WERI-Rb-1 (cell line): ENCODE data around the gene ASPSCR1.

Experiments
- DNase-seq: peaks from one replicate; pipeline ENCODE4 v3.0.0-alpha.2; 2020
- H3K27ac ChIP-seq: fragments of 250-450 bp; sonication (Bioruptor Pico); 2 replicates; pipeline ENCODE4 v1.5.1; 2020; ENCODE audit warnings: mild to moderate bottlenecking, moderate library complexity
- H3K27me3 ChIP-seq: fragments of 250-450 bp; sonication (Bioruptor Pico); 2 replicates; pipeline ENCODE4 v1.5.1; 2021; ENCODE audit warnings: mild to moderate bottlenecking, low read depth, moderate library complexity; ENCODE audit not compliant: insufficient read depth, severe bottlenecking
- H3K36me3 ChIP-seq: fragments of 250-450 bp; sonication (Bioruptor Pico); 2 replicates; pipeline ENCODE4 v1.5.1; 2020; ENCODE audit warnings: mild to moderate bottlenecking, moderate library complexity
- H3K4me3 ChIP-seq: 2 replicates; pipeline ENCODE4 v1.5.1; 2011; ENCODE audit warnings: low read depth, mild to moderate bottlenecking, control low read depth, low read length
- H3K9me3 ChIP-seq: fragments of 250-450 bp; sonication (Bioruptor Pico); 2 replicates; pipeline ENCODE4 v1.5.1; 2021; ENCODE audit warnings: mild to moderate bottlenecking, moderate library complexity; ENCODE audit not compliant: severe bottlenecking
- TF ChIP-seq, protein P1 (sequence below): IDR thresholded peaks from 2 replicates; pipeline ENCODE4 v1.5.1; 2011; ENCODE audit warnings: low read depth, mild to moderate bottlenecking, control low read depth, inconsistent platforms, low read length

The ASPSCR1 gene

GRCh38 chr17:82022981-82023446, 45.6 kb downstream of the ASPSCR1 start, which contains the start of gene LRRC45:
TSS of gene LRRC45 (plus strand) at chr17:82023305. CDS start at chr17:82023644, 339 bp downstream.
- H3K36me3 ChIP-seq: peaks cover 30% of the 10 kb centered on the region
- H3K27ac ChIP-seq: peak within 1 kb of the TSS; percentile 72
- no peaks in the 10 kb centered on the region for H3K27me3 ChIP-seq
- peak; percentile 100 for DNase-seq
- TF ChIP-seq, protein P1, sequence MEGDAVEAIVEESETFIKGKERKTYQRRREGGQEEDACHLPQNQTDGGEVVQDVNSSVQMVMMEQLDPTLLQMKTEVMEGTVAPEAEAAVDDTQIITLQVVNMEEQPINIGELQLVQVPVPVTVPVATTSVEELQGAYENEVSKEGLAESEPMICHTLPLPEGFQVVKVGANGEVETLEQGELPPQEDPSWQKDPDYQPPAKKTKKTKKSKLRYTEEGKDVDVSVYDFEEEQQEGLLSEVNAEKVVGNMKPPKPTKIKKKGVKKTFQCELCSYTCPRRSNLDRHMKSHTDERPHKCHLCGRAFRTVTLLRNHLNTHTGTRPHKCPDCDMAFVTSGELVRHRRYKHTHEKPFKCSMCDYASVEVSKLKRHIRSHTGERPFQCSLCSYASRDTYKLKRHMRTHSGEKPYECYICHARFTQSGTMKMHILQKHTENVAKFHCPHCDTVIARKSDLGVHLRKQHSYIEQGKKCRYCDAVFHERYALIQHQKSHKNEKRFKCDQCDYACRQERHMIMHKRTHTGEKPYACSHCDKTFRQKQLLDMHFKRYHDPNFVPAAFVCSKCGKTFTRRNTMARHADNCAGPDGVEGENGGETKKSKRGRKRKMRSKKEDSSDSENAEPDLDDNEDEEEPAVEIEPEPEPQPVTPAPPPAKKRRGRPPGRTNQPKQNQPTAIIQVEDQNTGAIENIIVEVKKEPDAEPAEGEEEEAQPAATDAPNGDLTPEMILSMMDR: no peak
- peak within 1 kb of the TSS; percentile 86 for H3K4me3 ChIP-seq
- no peaks in the 10 kb centered on the region for H3K9me3 ChIP-seq

DNA sequence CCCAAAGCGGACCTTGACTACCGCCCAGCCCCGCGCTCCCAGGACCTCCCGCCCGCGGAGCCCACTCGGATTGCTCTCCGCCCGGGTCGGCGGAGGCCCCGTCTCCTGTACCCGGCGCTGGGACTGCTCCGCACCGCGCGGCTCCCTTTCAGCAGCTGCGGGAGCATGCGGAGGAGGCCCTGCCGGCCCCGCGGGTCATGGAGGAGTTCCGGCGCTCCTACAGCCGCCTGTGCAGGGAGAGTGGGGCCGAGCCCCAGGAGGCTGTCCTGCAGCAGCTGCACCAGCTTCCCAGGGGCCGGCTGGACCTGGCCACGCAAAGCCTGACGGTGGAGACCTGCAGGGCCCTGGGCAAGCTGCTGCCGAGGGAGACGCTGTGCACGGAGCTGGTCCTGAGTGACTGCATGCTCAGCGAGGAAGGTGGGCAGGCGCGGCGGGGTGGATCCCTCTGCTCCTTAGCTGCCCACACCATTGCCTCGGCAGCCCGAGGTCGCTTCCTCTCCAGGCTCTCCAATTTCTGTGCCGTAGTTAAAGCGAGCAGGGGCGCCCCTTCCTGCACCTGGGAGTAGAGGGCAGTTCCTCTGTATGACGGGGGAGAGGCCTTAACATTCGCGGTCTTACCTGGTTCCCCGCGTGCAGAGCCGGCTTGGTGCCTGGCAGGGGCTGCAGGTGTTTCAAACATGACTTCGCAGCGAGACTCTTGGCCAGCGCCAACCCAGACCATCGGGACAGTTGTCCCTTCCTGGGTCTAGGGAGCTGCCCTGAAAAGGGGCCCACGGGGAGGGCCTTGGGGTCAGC, 46.2 kb downstream of the ASPSCR1 start:
- TF ChIP-seq, protein P1: no peak
- Histone ChIP-seq H3K9me3 (no peaks in the 10 kb centered on the region), H3K36me3 (peaks cover 26% of the 10 kb centered on the region), H3K27ac (peak overlapping the region; percentile 59), H3K27me3 (no peaks in the 10 kb centered on the region), H3K4me3 (peak overlapping the region; percentile 86)
- peak; percentile 60 for DNase-seq

DNA sequence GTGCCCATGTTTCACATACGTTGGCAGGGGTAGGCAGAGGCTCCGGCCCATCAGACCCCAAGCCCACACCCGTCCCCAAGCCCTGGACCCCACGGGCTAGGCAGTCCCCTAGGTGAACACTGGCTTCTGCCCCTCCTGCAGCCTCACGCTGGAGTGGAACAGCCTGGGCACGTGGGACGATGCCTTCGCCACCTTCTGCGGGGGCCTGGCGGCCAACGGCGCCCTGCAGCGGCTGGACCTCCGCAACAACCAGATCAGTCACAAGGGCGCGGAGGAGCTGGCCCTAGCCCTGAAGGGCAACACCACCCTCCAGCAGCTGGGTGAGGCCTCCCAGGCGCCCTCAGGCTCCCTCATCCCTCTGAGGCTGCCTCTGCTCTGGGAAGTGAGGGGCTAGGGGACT, 47.4 kb downstream of the ASPSCR1 start:
- TF ChIP-seq, protein P1: no peak
- Histone ChIP-seq H3K4me3 (no peak overlapping the region), H3K27me3 (no peaks in the 10 kb centered on the region), H3K9me3 (no peaks in the 10 kb centered on the region), H3K27ac (no peak overlapping the region), H3K36me3 (peaks cover 30% of the 10 kb centered on the region)
- no peak for DNase-seq

DNA sequence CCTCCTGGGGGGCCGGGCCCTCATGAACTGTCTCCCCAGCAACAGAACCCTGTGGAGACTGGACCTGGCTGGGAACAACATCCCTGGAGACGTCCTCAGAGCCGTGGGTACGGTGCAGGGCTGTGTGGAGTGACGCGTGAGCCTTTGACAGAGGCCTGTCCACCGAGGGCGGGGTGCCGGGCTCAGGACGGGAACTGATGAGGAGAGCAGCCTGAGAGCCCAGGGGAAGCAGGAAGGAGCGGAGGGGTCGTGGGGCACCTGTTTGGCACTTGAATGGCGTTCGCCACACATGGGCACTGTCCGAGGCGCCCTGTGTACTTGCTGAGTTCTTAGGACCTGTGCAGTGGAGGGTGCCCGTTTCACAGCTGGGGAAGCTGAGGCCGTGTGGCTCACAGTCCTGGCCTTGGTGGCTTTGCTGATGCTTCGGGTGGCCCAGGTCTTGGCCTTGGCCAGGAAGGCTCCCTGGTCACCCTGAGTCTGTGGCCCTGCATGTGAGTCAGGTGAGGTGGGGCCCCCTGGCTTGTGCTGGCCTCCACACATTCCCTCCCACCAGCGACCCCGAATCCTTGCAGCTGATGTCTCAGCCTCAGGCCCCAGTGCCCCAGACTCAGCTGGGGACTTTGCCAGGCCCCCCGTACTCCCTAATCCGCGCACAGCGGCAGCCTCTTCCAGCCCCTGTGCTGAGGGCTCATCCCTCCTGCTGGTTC, 48.1 kb downstream of the ASPSCR1 start:
- TF ChIP-seq, protein P1: no peak
- Histone ChIP-seq H3K9me3 (no peaks in the 10 kb centered on the region), H3K36me3 (peaks cover 26% of the 10 kb centered on the region), H3K4me3 (no peak overlapping the region), H3K27ac (no peak overlapping the region), H3K27me3 (no peaks in the 10 kb centered on the region)
- no peak for DNase-seq

- Histone ChIP-seq H3K4me3 (no peak overlapping the region), H3K36me3 (peaks cover 34% of the 10 kb centered on the region), H3K9me3 (no peaks in the 10 kb centered on the region), H3K27ac (no peak overlapping the region), H3K27me3 (no peaks in the 10 kb centered on the region)
- DNase-seq: no peak
- TF ChIP-seq, protein P1: no peak
Observed at GRCh38 chr17:82028246-82028645, 50.8 kb downstream of the ASPSCR1 start.
